SIG-M5 (cell line): Measurements from ENCODE around the gene NCKAP5.
"Not testable (repeated sequence)": the region's sequence is repeated elsewhere in the genome, so short reads cannot be mapped to it uniquely, and the experiment has no call there.

Source experiments
- DNase-seq: peaks from one replicate; lab custom pipeline; 2025; lab: John Stamatoyannopoulos, UW

Gene NCKAP5

GRCh38 chr2:133497270-133497893 lies 70.9 kb downstream of the NCKAP5 start:
- DNase-seq: no peak

- no peak for DNase-seq
These were observed 71.6 kb downstream of the NCKAP5 start for GRCh38 chr2:133496501-133497269.

GRCh38 chr2:133495226-133495625 lies 73.0 kb downstream of the NCKAP5 start:
- DNase-seq: no peak

- no peak for DNase-seq
These were observed 75.4 kb downstream of the NCKAP5 start for GRCh38 chr2:133492719-133493380.

- no peak for DNase-seq
These were observed 77.8 kb downstream of the NCKAP5 start for GRCh38 chr2:133490411-133490980.

- DNase-seq: no peak
These were observed 78.4 kb downstream of the NCKAP5 start for GRCh38 chr2:133489641-133490410.

GRCh38 chr2:133489146-133489545 lies 79.1 kb downstream of the NCKAP5 start:
- no peak for DNase-seq

GRCh38 chr2:133486771-133487191 lies 81.5 kb downstream of the NCKAP5 start:
- DNase-seq: no peak

- no peak for DNase-seq
These were observed 82.4 kb downstream of the NCKAP5 start for GRCh38 chr2:133485868-133486267.

- DNase-seq: no peak
These were observed 83.5 kb downstream of the NCKAP5 start for GRCh38 chr2:133484784-133485183.

GRCh38 chr2:133484106-133484505 lies 84.2 kb downstream of the NCKAP5 start:
- no peak for DNase-seq

- DNase-seq: no peak
These were observed 85.1 kb downstream of the NCKAP5 start for GRCh38 chr2:133483181-133483580.

- DNase-seq: no peak
These were observed 87.4 kb downstream of the NCKAP5 start for GRCh38 chr2:133480707-133481429.

- DNase-seq: no peak
These were observed 90.7 kb downstream of the NCKAP5 start for GRCh38 chr2:133477616-133477990.

- DNase-seq: no peak
These were observed 91.2 kb downstream of the NCKAP5 start for GRCh38 chr2:133476931-133477615.

- no peak for DNase-seq
These were observed 92.0 kb downstream of the NCKAP5 start for GRCh38 chr2:133476286-133476685.

- no peak for DNase-seq
These were observed 92.7 kb downstream of the NCKAP5 start for GRCh38 chr2:133475610-133476009.

- DNase-seq: not testable (repeated sequence)
These were observed 97.8 kb downstream of the NCKAP5 start for GRCh38 chr2:133470446-133470845.

GRCh38 chr2:133462811-133463210 lies 105.5 kb downstream of the NCKAP5 start:
- no peak for DNase-seq

GRCh38 chr2:133461484-133461883 lies 106.8 kb downstream of the NCKAP5 start:
- DNase-seq: no peak

- DNase-seq: no peak
These were observed 108.7 kb downstream of the NCKAP5 start for GRCh38 chr2:133459590-133459989.
